UCSD-AML1 (cell line): ENCODE results near the gene C1orf21.
A peak's percentile ranks its signal among the peaks of the same experiment; 100 is the strongest.

ENCODE experiments used
- DNase-seq: peaks from one replicate; lab custom pipeline; 2025; ENCODE audit not compliant: unreplicated experiment; lab: John Stamatoyannopoulos, UW

Gene C1orf21

GRCh38 chr1:184647471-184647870, 260.6 kb downstream of the C1orf21 start:
- no peak for DNase-seq

GRCh38 chr1:184648160-184648855, 261.5 kb downstream of the C1orf21 start:
- no peak for DNase-seq

- DNase-seq: no peak
Observed at GRCh38 chr1:184648856-184649201, 262.0 kb downstream of the C1orf21 start.

GRCh38 chr1:184649451-184649888, 262.6 kb downstream of the C1orf21 start:
- no peak for DNase-seq

- DNase-seq: no peak
Observed at GRCh38 chr1:184650177-184650866, 263.5 kb downstream of the C1orf21 start.

- no peak for DNase-seq
Observed at GRCh38 chr1:184655185-184655584, 268.4 kb downstream of the C1orf21 start.

GRCh38 chr1:184656221-184656620, 269.4 kb downstream of the C1orf21 start:
- no peak for DNase-seq

- DNase-seq: no peak
Observed at GRCh38 chr1:184658055-184658454, 271.2 kb downstream of the C1orf21 start.

- no peak for DNase-seq
Observed at GRCh38 chr1:184660462-184661191, 273.8 kb downstream of the C1orf21 start.

- no peak for DNase-seq
Observed at GRCh38 chr1:184661801-184662200, 275.0 kb downstream of the C1orf21 start.

- DNase-seq: peak; percentile 49
Observed at GRCh38 chr1:184664042-184664660, 277.3 kb downstream of the C1orf21 start.

GRCh38 chr1:184664661-184665060, 277.8 kb downstream of the C1orf21 start:
- no peak for DNase-seq

GRCh38 chr1:184665360-184665759, 278.5 kb downstream of the C1orf21 start:
- DNase-seq: no peak

GRCh38 chr1:184669391-184669790, 282.6 kb downstream of the C1orf21 start:
- DNase-seq: no peak

GRCh38 chr1:184672013-184672726, 285.3 kb downstream of the C1orf21 start:
- no peak for DNase-seq

- no peak for DNase-seq
Observed at GRCh38 chr1:184673305-184673704, 286.5 kb downstream of the C1orf21 start.

GRCh38 chr1:184677344-184677743, 290.5 kb downstream of the C1orf21 start:
- DNase-seq: no peak
